ENCODE measurements around the gene FBXW2. TPM values are rescaled to one million over a fixed set of nuclear protein-coding genes. Genes with fewer than 3 reads are reported as not detected.

The FBXW2 gene
- total RNA-seq, 2 donors from 2014 or later, result 63.2 to 77.1 TPM

DNA sequence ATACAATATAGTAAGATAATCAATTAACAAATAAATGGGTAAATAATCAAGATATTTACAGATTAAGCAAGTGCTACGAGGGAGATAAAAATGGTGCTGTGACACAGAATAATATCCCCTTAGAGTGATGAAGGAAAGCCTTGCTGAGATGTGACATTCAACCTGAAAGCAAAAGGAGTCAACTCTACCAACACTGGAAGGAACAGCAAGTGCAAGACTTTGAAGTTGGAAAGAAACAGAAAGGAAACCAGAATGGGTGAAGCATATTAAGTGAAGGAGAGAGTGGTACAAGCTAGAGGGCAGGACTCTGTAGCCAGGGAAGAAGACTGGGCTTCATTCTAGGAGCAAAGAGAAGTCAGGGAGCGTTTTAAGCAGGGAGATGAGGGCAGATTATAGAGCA is 66.7 kb downstream of the FBXW2 start:
- Mint-ChIP-seq H3K36me3 (ENCODE audit: low read depth) (no peaks in the 10 kb centered on the region), H3K4me1 (peaks cover 28% of the 10 kb centered on the region), H3K4me3 (no peak overlapping the region), H3K9me3 (no peaks in the 10 kb centered on the region), H3K27me3 (ENCODE audit: insufficient read depth) (no peaks in the 10 kb centered on the region), H3K27ac (no peak overlapping the region)
- Histone ChIP-seq H3K27me3 (ENCODE audit: control insufficient read depth, insufficient read depth, low read length, poor library complexity, severe bottlenecking) (no peaks in the 10 kb centered on the region), H3K27ac (ENCODE audit: low read depth, low read length) (no peak overlapping the region), H3K4me3 (ENCODE audit: low read length) (no peak overlapping the region), H3K4me1 (ENCODE audit: control insufficient read depth, insufficient read depth, low read length) (peaks cover 14% of the 10 kb centered on the region), H3K9me3 (ENCODE audit: control insufficient read depth, low read length) (no peaks in the 10 kb centered on the region), H3K9ac (ENCODE audit: extremely low read depth, low read length, poor library complexity, severe bottlenecking) (no peak overlapping the region), H3K36me3 (ENCODE audit: control insufficient read depth, insufficient read depth, low read length) (no peaks in the 10 kb centered on the region)
- 69 to 93% methylated on average over 1 to 2 of the region's 2 CpGs for WGBS, 2 experiments (ENCODE audit: insufficient coverage in 1 of 2, insufficient read length in 1 of 2)
- TF ChIP-seq, protein P1, sequence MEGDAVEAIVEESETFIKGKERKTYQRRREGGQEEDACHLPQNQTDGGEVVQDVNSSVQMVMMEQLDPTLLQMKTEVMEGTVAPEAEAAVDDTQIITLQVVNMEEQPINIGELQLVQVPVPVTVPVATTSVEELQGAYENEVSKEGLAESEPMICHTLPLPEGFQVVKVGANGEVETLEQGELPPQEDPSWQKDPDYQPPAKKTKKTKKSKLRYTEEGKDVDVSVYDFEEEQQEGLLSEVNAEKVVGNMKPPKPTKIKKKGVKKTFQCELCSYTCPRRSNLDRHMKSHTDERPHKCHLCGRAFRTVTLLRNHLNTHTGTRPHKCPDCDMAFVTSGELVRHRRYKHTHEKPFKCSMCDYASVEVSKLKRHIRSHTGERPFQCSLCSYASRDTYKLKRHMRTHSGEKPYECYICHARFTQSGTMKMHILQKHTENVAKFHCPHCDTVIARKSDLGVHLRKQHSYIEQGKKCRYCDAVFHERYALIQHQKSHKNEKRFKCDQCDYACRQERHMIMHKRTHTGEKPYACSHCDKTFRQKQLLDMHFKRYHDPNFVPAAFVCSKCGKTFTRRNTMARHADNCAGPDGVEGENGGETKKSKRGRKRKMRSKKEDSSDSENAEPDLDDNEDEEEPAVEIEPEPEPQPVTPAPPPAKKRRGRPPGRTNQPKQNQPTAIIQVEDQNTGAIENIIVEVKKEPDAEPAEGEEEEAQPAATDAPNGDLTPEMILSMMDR (conservative IDR thresholded peaks at IDR 0.05), result no peak
- DNase-seq, result no peak

DNA sequence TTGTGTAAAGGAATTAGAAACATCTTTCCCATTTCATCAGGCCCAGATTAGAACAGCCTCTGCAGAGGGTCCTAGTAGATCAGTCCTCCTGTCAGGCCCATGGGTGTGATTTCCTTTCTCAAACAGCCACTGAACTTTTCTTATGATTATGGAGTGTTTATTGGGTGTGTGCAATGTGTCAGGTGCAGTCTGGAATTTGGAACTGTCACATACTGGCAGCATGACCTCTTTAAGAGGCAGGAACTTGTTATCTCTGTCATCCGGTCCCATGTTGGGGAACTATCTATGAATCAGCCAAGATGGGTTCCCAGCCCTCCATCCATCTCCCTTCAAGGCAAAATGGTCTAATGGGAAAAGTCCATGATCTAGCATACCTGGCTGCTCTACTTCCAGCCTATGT is 67.3 kb downstream of the FBXW2 start:
- no peak overlapping the region for H3K9ac ChIP-seq (ENCODE audit: extremely low read depth, low read length, poor library complexity, severe bottlenecking)
- Mint-ChIP-seq H3K9me3 (no peaks in the 10 kb centered on the region), H3K27ac (no peak overlapping the region), H3K4me1 (peaks cover 22% of the 10 kb centered on the region), H3K4me3 (no peak overlapping the region), H3K27me3 (ENCODE audit: insufficient read depth) (no peaks in the 10 kb centered on the region), H3K36me3 (ENCODE audit: low read depth) (no peaks in the 10 kb centered on the region)
- no peak overlapping the region for H3K27ac ChIP-seq (ENCODE audit: low read depth, low read length)
- no peak for DNase-seq
- 90 to 100% methylated on average over 1 of the region's 1 CpG for WGBS, 2 experiments (ENCODE audit: insufficient coverage in 1 of 2, insufficient read length in 1 of 2)
- no peaks in the 10 kb centered on the region for H3K27me3 ChIP-seq (ENCODE audit: control insufficient read depth, insufficient read depth, low read length, poor library complexity, severe bottlenecking)
- no peaks in the 10 kb centered on the region for H3K36me3 ChIP-seq (ENCODE audit: control insufficient read depth, insufficient read depth, low read length)
- TF ChIP-seq, protein P1 (conservative IDR thresholded peaks at IDR 0.05), result no peak
- no peaks in the 10 kb centered on the region for H3K9me3 ChIP-seq (ENCODE audit: control insufficient read depth, low read length)
- no peak overlapping the region for H3K4me3 ChIP-seq (ENCODE audit: low read length)
- H3K4me1 ChIP-seq (ENCODE audit: control insufficient read depth, insufficient read depth, low read length), result peaks cover 9% of the 10 kb centered on the region

DNA sequence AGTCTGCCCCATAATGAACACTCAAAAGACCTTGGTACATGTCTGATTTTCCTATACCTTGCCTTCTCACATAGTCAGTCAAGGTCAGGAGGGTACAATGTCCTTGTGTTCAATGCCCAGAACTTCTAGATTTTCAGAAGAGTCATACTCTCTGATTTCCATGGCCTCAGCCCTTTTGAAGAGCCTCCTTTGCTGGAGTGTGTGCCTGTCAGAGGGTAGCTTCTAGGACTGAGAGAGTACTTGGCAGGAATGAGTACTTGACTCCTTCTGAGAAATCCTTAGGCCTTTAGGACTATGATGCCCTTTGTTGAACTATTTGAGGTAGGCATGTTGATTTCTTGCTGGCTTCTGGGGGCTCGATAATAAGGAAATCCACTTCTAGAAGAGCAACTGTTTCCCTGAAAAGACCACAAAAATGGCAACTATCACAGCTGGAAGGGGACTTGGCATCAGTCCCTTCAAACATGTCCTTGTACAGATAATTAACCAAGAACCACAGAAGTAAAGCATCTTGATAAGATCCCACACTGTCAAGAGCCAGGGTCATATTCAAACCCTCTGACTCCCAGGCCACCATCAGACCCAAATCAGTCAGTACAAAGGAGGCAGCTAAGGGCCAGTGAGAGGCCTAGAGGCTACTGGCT is 68.3 kb downstream of the FBXW2 start:
- Histone ChIP-seq H3K4me1 (ENCODE audit: control insufficient read depth, insufficient read depth, low read length) (peaks cover 8% of the 10 kb centered on the region), H3K9me3 (ENCODE audit: control insufficient read depth, low read length) (no peaks in the 10 kb centered on the region), H3K4me3 (ENCODE audit: low read length) (no peak overlapping the region), H3K9ac (ENCODE audit: extremely low read depth, low read length, poor library complexity, severe bottlenecking) (no peak overlapping the region), H3K36me3 (ENCODE audit: control insufficient read depth, insufficient read depth, low read length) (no peaks in the 10 kb centered on the region), H3K27me3 (ENCODE audit: control insufficient read depth, insufficient read depth, low read length, poor library complexity, severe bottlenecking) (no peaks in the 10 kb centered on the region), H3K27ac (ENCODE audit: low read depth, low read length) (no peak overlapping the region)
- DNase-seq, result no peak
- WGBS, 2 experiments (ENCODE audit: insufficient coverage in 1 of 2, insufficient read length in 1 of 2), result 94% methylated on average over 1 of the region's 1 CpG; no CpG with 5 or more reads in 1 of the 2 experiments
- H3K36me3 Mint-ChIP-seq (ENCODE audit: low read depth), result no peaks in the 10 kb centered on the region
- H3K27ac Mint-ChIP-seq, result no peak overlapping the region
- no peak overlapping the region for H3K4me3 Mint-ChIP-seq
- no peaks in the 10 kb centered on the region for H3K9me3 Mint-ChIP-seq
- no peaks in the 10 kb centered on the region for H3K27me3 Mint-ChIP-seq (ENCODE audit: insufficient read depth)
- TF ChIP-seq, protein P1 (conservative IDR thresholded peaks at IDR 0.05), result no peak
- peaks cover 14% of the 10 kb centered on the region for H3K4me1 Mint-ChIP-seq

Data from endodermal cell (in vitro differentiated cells).